ENCODE measurements around the gene IQGAP2. TPM values are rescaled to one million over a fixed set of nuclear protein-coding genes. Genes with fewer than 3 reads are reported as not detected.

IQGAP2 gene
- total and polyA plus RNA-seq, 2 of the 8 experiments (the other 6 are each of a cell fraction or from before 2014, with no cell fraction given) = 19.7 to 66.0 TPM

GRCh38 chr5:76681287-76681686, 278.2 kb downstream of the IQGAP2 start:
- Histone ChIP-seq H3K23me2 (ENCODE audit: low read depth, low read length) (no peaks in the 10 kb centered on the region), H3K18ac (ENCODE audit: extremely low read depth, low read length) (no peak overlapping the region), H3K4me3 (ENCODE audit: extremely low read depth in 1 of 4, insufficient read depth in 2 of 4, low read depth in 3 of 4, low read length in 4 of 4) (no peak overlapping the region), H4K8ac (ENCODE audit: extremely low read depth, insufficient read depth, low read length) (no peak overlapping the region), H4K5ac (ENCODE audit: insufficient read length, low read depth, low read length) (no peak overlapping the region), H4K91ac (replicated peaks; ENCODE audit: insufficient read length, low read length) (no peak overlapping the region), H3K56ac (replicated peaks; ENCODE audit: insufficient read length, low read depth, low read length) (no peak overlapping the region), H3K79me2 (ENCODE audit: control insufficient read depth in 1 of 2, insufficient read depth in 2 of 2, low read length in 2 of 2) (no peaks in the 10 kb centered on the region), H2BK20ac (ENCODE audit: low read length) (no peak overlapping the region), H2BK5ac (ENCODE audit: low read depth, low read length) (no peak overlapping the region), H2BK120ac (replicated peaks; ENCODE audit: low read depth, low read length) (no peak overlapping the region), H3K14ac (ENCODE audit: insufficient read length) (no peak overlapping the region), H2BK15ac (ENCODE audit: low read length) (no peak overlapping the region), H3K9me3 (ENCODE audit: insufficient read depth in 2 of 2, low read depth in 1 of 2, low read length in 1 of 2) (no peaks in the 10 kb centered on the region), H3K27me3 (replicated peaks in 1 of 4; ENCODE audit: control insufficient read depth in 3 of 4, extremely low read depth in 1 of 4, insufficient read depth in 3 of 4, low read length in 3 of 4) (peaks cover 0 to 1% (median 0%) of the 10 kb centered on the region in 4 experiments; a peak in 1 of 7 replicates), H3K27ac (ENCODE audit: low read depth, low read length) (no peak overlapping the region), H3K4me2 (ENCODE audit: insufficient read depth in 1 of 2, low read depth in 2 of 2, low read length in 2 of 2) (no peak overlapping the region), H2AK5ac (ENCODE audit: low read depth, low read length) (no peak overlapping the region), H2AFZ (ENCODE audit: low read length) (no peak overlapping the region), H3K36me3 (ENCODE audit: control insufficient read depth in 2 of 4, insufficient read depth in 4 of 4, low read length in 3 of 4) (peaks cover 0 to 3% (median 0%) of the 10 kb centered on the region in 4 experiments; a peak in 2 of 8 replicates), H3K4ac (replicated peaks; ENCODE audit: insufficient read length, low read depth, low read length) (no peak overlapping the region), H3K79me1 (ENCODE audit: low read depth, low read length) (no peaks in the 10 kb centered on the region), H3K9ac (replicated peaks in 1 of 4; ENCODE audit: extremely low read depth in 1 of 4, low read depth in 3 of 4, low read length in 3 of 4) (no peak overlapping the region), H2BK12ac (ENCODE audit: low read depth, low read length) (no peak overlapping the region), H3K4me1 (replicated peaks in 1 of 4; ENCODE audit: control insufficient read depth in 3 of 4, insufficient read depth in 4 of 4, low read length in 3 of 4) (no peaks in the 10 kb centered on the region), H3K23ac (ENCODE audit: insufficient read length) (no peak overlapping the region), H4K20me1 (replicated peaks in 1 of 2; ENCODE audit: control insufficient read depth in 1 of 2, insufficient read depth in 2 of 2, low read length in 2 of 2) (no peaks in the 10 kb centered on the region)
- DNase-seq (ENCODE audit: low read depth in 1 of 2, low spot score in 2 of 2) = no peak
- ChIA-PET POLR2A (ENCODE audit: partially characterized antibody) (no interaction called here), CTCF (ENCODE audit: partially characterized antibody) (no interaction called here)
- TF ChIP-seq, protein P1, sequence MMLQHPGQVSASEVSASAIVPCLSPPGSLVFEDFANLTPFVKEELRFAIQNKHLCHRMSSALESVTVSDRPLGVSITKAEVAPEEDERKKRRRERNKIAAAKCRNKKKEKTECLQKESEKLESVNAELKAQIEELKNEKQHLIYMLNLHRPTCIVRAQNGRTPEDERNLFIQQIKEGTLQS (IDR thresholded peaks at IDR 0.05; ENCODE audit: insufficient read depth, low read depth, low read length) = no peak
- TF ChIP-seq CBX8 (IDR thresholded peaks at IDR 0.05; ENCODE audit: borderline replicate concordance, low read depth, low read length) (no peak), CHD1 (IDR thresholded peaks at IDR 0.05; ENCODE audit: low read depth, low read length) (no peak), EZH2 (IDR thresholded peaks at IDR 0.05; ENCODE audit: low read depth, low read length, severe bottlenecking) (no peak), HDAC2 (IDR thresholded peaks at IDR 0.05; ENCODE audit: borderline replicate concordance in 1 of 2, low read depth in 2 of 2, low read length in 2 of 2) (no peak)
- 94% methylated on average over 4 of the region's 4 CpGs; no CpG with 5 or more reads in 1 of the 2 experiments for WGBS, 2 experiments (ENCODE audit: extremely low coverage in 1 of 2, insufficient coverage in 1 of 2, insufficient read length in 1 of 2, insufficient replicate concordance in 2 of 2, low coverage in 1 of 2, low lambda C conversion rate in 2 of 2, missing lambda C conversion rate in 1 of 2)
- FAIRE-seq = no peak

Data from H1 (cell line).